Activated naive CD4-positive, alpha-beta T cell (primary cell): ENCODE results near the gene URB2.
"Not testable (repeated sequence)": the region's sequence is repeated elsewhere in the genome, so short reads cannot be mapped to it uniquely, and the experiment has no call there.

ENCODE experiments used
- DNase-seq, 4 experiments: peaks; one replicate each; lab custom pipeline; 2025; lab: John Stamatoyannopoulos, UW

Gene URB2

GRCh38 chr1:229625915-229626831 is at the start of gene URB2, which contains the start of gene TAF5L:
TSS of gene URB2 (plus strand) at chr1:229626247. CDS start at chr1:229627634, 1,387 bp downstream.
TSS of gene TAF5L (minus strand) at chr1:229626122. CDS start at chr1:229614482, 11,640 bp downstream.
- peak; percentile 57 to 78 (median 60) for DNase-seq

DNA sequence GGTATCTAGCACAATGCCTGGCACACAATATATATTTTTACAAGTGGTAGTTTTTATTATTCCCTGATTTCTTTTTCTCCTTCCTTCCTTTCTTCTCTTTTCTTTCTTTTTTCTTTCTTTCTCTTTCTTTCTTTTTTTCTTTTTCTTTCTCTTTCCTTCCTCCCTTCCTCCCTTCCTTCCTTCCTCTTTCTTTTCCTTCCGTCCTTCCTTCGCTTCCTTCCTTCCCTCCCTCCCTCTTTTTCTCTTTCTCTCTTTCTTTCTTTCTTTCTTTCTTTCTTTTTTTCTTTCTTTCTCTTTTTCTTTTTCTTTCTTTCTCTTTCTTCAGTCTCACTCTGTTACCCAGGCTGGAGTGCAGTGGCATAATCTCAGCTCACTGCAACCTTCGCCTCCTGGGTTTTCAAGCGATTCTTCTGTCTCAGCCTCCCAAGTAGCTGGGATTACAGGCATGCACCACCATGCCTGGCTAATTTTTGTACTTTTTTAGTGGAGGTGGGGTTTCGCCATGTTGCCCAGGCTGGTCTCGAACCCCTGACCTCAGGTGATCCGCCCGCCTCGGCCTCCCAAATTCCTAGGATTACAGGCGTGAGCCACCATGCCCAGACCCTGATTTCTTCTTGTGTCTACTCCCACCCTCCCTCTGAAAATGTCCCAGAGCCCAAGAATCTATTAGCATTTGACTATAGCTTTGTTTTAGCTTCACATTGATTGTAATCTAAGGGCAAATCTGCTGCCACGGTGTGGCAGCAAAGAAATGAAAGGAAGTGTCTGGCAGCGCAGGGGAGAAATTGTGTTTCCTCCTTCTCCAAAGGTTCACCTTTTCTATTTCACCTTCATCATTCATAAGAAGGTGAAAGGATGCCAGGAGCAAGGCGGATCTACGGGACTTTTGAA is 47.6 kb upstream of the URB2 start:
- no peak for DNase-seq

GRCh38 chr1:229579059-229579673 is 46.9 kb upstream of the URB2 start:
- DNase-seq, result no peak

DNA sequence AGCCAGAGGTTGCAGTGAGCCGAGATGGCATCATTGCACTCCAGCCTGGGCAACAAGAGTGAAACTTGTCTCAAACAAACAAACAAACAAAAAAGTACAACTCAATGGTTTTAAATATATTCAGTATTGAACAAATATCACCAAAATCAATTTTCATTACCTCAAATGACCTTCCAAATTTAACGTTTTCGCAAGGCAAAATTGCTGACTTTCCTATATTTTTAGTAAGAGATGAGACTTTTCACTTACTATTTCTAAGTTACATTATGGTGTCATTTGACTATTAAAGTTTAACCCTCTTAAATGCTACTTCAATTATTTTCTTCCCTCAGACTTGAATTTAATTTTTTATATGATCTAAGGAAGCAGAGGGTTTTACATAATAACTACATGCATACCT is 44.6 kb upstream of the URB2 start:
- no peak for DNase-seq

- DNase-seq, result no peak
These were observed 43.9 kb upstream of the URB2 start for GRCh38 chr1:229582011-229582694.

DNA sequence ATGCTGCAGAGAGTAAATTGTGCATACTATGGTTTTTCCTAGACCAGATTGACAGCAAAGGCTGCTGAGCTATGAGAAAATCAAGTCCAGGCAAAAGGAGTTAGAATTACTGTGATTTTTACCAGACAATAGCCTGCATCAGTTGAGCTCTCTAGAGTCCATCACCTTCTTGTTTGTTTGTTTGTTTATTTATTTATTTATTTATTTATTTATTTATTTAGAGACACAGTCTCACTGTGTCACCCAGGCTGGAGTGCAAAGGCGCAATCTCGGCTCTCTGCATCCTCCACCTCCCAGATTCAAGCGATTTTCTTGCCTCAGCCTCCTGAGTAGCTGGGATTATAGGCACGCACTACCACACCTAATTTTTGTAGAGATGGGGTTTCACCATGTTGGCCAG is 43.3 kb upstream of the URB2 start:
- DNase-seq, result no peak

- no peak for DNase-seq
These were observed 40.7 kb upstream of the URB2 start for GRCh38 chr1:229585338-229585737.

GRCh38 chr1:229590119-229590518 is 35.9 kb upstream of the URB2 start:
- DNase-seq, result no peak

GRCh38 chr1:229593800-229594199 is 32.2 kb upstream of the URB2 start:
- DNase-seq, result no peak

- DNase-seq, result no peak
These were observed 31.6 kb upstream of the URB2 start for GRCh38 chr1:229594227-229595008.

- DNase-seq, result not testable (repeated sequence)
These were observed 30.2 kb upstream of the URB2 start for GRCh38 chr1:229595876-229596275.

DNA sequence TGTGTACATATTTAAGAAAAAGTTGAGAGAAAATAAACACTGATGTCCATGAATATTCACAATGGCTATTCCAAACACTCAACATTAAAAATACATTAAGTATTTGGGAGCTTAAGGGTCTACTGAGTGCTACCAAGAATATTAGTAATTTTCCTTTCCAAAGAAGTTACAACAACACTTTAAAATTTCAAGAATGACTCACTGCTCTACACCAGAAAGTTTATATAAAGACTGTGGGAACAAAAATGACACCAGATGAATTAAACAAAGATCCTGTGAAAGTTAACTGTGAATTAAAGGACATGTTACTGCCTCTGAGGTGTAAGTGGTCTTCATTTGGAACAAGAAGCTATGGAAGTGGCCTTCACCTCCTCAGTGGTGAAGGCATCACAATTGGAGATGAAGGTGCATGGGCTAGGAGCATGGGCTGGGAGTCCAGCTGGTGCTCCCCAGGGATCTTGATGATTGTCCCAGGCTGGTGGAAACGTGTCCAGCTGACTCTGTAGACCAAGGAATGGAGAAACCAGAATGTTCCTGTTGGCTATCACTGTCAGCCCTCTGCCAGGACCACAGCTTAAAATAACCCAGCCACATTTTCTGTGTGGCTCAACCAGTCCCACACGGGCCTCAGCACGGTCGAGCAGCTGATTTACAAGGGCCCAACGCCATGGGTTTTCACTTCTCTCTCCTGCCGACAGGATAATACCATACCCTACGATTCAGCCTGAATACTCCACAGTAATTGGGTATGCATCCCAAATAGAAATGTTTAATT is 28.9 kb upstream of the URB2 start:
- DNase-seq, result no peak

GRCh38 chr1:229597877-229598276 is 28.2 kb upstream of the URB2 start:
- DNase-seq, result no peak

- no peak for DNase-seq
These were observed 26.7 kb upstream of the URB2 start for GRCh38 chr1:229599218-229599954.

DNA sequence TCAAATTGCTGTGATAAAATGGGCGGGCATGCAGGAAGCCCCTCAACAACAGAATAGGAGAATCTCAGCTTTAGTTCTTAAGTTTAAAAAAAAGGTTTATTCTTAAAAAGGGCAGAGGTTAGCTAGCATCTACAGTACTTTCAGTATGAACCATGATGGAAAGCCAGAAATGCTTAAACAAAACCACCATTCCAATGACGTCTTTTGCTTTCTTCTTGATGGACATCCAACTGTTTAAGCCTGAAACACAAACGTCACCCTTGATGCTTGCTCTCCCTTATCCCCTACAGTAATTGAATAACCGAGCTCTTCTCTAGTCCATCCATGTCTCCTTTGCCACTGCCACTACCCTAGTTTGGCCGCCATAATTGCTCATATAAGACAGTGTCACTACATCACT is 25.8 kb upstream of the URB2 start:
- DNase-seq, result no peak

DNA sequence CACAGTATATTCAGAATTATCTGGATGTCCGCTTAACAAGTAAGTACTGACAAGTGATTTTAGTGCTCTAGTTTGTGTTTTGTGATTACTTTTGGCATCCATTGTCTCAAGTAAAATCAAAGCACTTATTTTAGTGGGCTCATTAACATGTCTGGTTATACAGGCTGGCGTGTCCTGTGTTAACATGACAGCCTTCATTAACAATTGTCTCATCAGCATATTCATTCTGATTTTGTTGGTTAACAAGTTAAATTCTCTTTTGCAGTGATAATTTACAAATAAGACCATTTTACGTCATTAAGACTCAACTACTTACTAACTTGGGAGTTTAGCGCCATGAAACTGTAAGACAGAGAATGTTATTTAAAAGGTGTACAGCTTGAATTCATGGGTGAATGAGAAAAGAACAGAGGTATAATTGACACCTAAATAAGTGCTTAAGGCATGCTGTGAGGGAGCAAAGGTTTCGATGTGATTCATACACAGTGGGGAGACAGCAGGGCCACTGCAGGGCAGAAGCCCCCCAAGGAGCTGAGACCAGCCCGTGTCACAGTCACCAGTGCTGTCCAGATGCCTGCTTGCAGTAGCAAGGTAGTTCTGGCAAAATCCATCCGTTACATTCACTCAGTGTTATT is 22.6 kb upstream of the URB2 start:
- no peak for DNase-seq

GRCh38 chr1:229607370-229607769 is 18.7 kb upstream of the URB2 start:
- no peak for DNase-seq

GRCh38 chr1:229608590-229608989 is 17.5 kb upstream of the URB2 start:
- no peak for DNase-seq

GRCh38 chr1:229613938-229614337 is 12.1 kb upstream of the URB2 start:
- no peak for DNase-seq
